Measurements from ENCODE around the gene MCOLN1. TPM values are rescaled to one million over a fixed set of nuclear protein-coding genes. Genes with fewer than 3 reads are reported as not detected.

The MCOLN1 gene
- total RNA-seq, 5 donors from 2014 or later (not counting 1 experiment from before 2014, with no cell fraction given) = 13.0 to 16.7 (median 15.3) TPM

DNA sequence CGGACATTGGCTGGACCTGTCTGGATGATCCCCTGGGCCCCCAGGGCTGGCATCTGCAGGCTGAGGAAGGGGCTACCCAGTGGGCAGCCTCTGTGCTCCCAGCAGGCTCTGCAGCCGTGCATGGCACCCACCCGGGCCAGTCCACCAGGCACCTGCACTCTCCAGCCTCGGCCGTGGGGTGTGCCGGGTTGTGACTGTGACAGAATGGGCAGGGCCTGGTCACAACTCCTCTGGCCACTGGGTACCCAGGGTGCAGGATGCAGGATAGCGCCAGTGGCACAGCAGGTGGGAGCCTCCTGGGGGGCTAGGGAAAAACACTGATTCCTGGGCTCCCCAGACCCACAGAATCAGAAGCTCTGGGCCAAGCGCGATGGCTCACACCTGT is 43.6 kb upstream of the MCOLN1 start:
- DNase-seq (no peak), ATAC-seq (replicated peaks in 1 of 4) (peak in 2 of 4 experiments; percentile 1 to 14)
- Mint-ChIP-seq H3K9me3 (no peaks in the 10 kb centered on the region), H3K4me3 (no peak overlapping the region), H3K27ac (no peak overlapping the region), H3K36me3 (no peaks in the 10 kb centered on the region), H3K27me3 (no peaks in the 10 kb centered on the region), H3K4me1 (peaks cover 8 to 11% (median 9%) of the 10 kb centered on the region in 3 donors)
- H3K27ac ChIP-seq (ENCODE audit: low read length) = no peak overlapping the region
- H3K36me3 ChIP-seq (ENCODE audit: control insufficient read depth in 2 of 2, extremely low read depth in 1 of 2, insufficient read depth in 1 of 2, low read length in 1 of 2) = no peaks in the 10 kb centered on the region
- peaks cover 2 to 11% of the 10 kb centered on the region in 2 experiments for H3K4me1 ChIP-seq (ENCODE audit: control insufficient read depth in 1 of 2, extremely low read depth in 1 of 2, insufficient read depth in 2 of 2, low read length in 2 of 2)
- peaks cover 0 to 13% of the 10 kb centered on the region in 2 experiments for H3K27me3 ChIP-seq (replicated peaks in 1 of 2; ENCODE audit: control insufficient read depth in 2 of 2, extremely low read depth in 1 of 2, insufficient read depth in 2 of 2, low read length in 1 of 2)
- no peak overlapping the region for H3K4me3 ChIP-seq (ENCODE audit: control insufficient read depth in 1 of 2, extremely low read depth in 1 of 2, low read length in 1 of 2)
- CTCF ChIA-PET = no interaction called here
- WGBS (ENCODE audit: insufficient coverage) = 93% methylated on average over 7 of the region's 9 CpGs
- POLR2A ChIA-PET = no interaction called here
- no peaks in the 10 kb centered on the region for H3K9me3 ChIP-seq

DNA sequence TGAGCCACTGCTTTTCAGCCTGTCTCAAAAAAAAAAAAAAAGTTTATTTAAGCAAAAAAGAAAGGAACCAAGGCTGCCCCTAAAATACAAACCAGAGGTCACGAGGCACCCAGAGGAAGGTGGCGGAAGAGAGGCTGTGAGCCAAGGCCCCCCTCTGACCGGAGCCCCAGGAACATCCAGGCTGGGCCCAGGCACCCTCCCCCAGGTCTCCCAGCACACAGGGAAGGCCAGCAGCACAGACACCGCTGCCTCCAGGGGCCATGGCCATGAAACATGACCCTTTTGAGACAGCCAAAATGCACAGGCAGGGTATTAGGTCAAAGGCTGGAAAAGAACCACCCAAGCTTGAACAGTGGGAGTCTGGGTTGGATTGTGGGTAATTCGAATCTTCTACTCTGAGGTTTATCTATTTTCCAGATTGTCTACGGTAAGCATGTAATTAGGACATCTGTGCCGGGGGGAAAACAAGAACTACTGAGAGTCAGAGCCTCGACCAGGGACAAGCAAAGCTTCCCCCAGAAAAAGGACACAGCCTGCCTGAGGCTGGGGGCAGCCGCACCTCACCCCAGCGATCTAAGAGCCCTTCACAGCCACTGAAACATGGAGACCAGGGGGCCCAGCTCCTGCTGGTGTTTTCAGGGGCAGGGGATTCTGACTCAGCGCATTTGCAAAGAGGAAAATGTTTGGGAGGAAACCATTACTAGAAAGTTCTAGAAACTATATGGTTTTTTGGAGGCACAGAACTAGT is 42.0 kb upstream of the MCOLN1 start:
- 71% methylated on average over 4 of the region's 11 CpGs for WGBS (ENCODE audit: insufficient coverage)

DNA sequence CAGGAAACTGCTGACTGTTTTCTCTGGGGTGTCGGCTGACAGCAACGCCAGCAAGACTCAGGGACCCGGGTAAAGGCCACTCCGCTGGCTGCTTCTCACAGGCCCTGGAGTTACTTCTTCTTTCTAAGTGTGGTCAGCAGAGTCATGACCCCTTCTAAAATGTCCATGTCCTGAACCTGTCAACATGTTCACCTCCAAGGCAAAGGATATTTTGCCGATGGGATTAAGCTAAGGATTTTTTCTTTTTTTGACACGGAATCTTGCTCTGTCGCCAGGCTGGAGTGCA is 41.5 kb upstream of the MCOLN1 start:
- Mint-ChIP-seq H3K27ac (no peak overlapping the region), H3K36me3 (no peaks in the 10 kb centered on the region), H3K27me3 (no peaks in the 10 kb centered on the region), H3K9me3 (no peaks in the 10 kb centered on the region), H3K4me1 (peaks cover 8 to 12% (median 9%) of the 10 kb centered on the region in 3 donors), H3K4me3 (no peak overlapping the region)
- DNase-seq (no peak), ATAC-seq (replicated peaks in 1 of 4) (no peak)
- POLR2A ChIA-PET = interaction anchor here in 1 of 2 donors (0.6 kb wide), 1 partner anchor 1202 kb away, joined by 3 read pairs; no protein-coding TSS in a partner anchor
- 67% methylated on average over 4 of the region's 7 CpGs for WGBS (ENCODE audit: insufficient coverage)
- H3K4me3 ChIP-seq (ENCODE audit: control insufficient read depth in 1 of 2, extremely low read depth in 1 of 2, low read length in 1 of 2) = no peak overlapping the region
- peaks cover 2 to 12% of the 10 kb centered on the region in 2 experiments for H3K4me1 ChIP-seq (ENCODE audit: control insufficient read depth in 1 of 2, extremely low read depth in 1 of 2, insufficient read depth in 2 of 2, low read length in 2 of 2)
- peaks cover 0 to 16% of the 10 kb centered on the region in 2 experiments for H3K27me3 ChIP-seq (replicated peaks in 1 of 2; ENCODE audit: control insufficient read depth in 2 of 2, extremely low read depth in 1 of 2, insufficient read depth in 2 of 2, low read length in 1 of 2)
- H3K9me3 ChIP-seq = no peaks in the 10 kb centered on the region
- CTCF ChIA-PET = interaction anchor here in 1 of 2 donors (0.5 kb wide), 1 partner anchor 10 kb away, joined by 5 read pairs; no protein-coding TSS in a partner anchor
- H3K27ac ChIP-seq (ENCODE audit: low read length) = no peak overlapping the region
- no peaks in the 10 kb centered on the region for H3K36me3 ChIP-seq (ENCODE audit: control insufficient read depth in 2 of 2, extremely low read depth in 1 of 2, insufficient read depth in 1 of 2, low read length in 1 of 2)

More for the DNA sequence above, 42.0 kb upstream of the MCOLN1 start:
- Mint-ChIP-seq H3K4me1 (peaks cover 8 to 12% (median 9%) of the 10 kb centered on the region in 3 donors), H3K9me3 (no peaks in the 10 kb centered on the region), H3K4me3 (no peak overlapping the region), H3K27ac (peak overlapping the region; percentile 31 to 39), H3K27me3 (no peaks in the 10 kb centered on the region), H3K36me3 (no peaks in the 10 kb centered on the region)
- Histone ChIP-seq H3K4me1 (ENCODE audit: control insufficient read depth in 1 of 2, extremely low read depth in 1 of 2, insufficient read depth in 2 of 2, low read length in 2 of 2) (peaks cover 2 to 12% of the 10 kb centered on the region in 2 experiments), H3K27me3 (replicated peaks in 1 of 2; ENCODE audit: control insufficient read depth in 2 of 2, extremely low read depth in 1 of 2, insufficient read depth in 2 of 2, low read length in 1 of 2) (peaks cover 0 to 16% of the 10 kb centered on the region in 2 experiments), H3K36me3 (ENCODE audit: control insufficient read depth in 2 of 2, extremely low read depth in 1 of 2, insufficient read depth in 1 of 2, low read length in 1 of 2) (no peaks in the 10 kb centered on the region), H3K9me3 (no peaks in the 10 kb centered on the region), H3K4me3 (ENCODE audit: control insufficient read depth in 1 of 2, extremely low read depth in 1 of 2, low read length in 1 of 2) (no peak overlapping the region), H3K27ac (ENCODE audit: low read length) (no peak overlapping the region)
- no peak for ATAC-seq (replicated peaks in 1 of 4)
- POLR2A ChIA-PET = interaction anchor here in 1 of 2 donors (0.6 kb wide), 1 partner anchor 1201 kb away, joined by 3 read pairs; no protein-coding TSS in a partner anchor
- CTCF ChIA-PET = interaction anchor here in 1 of 2 donors (0.6 kb wide), 1 partner anchor 85 kb away, joined by 4 read pairs; no protein-coding TSS in a partner anchor
- DNase-seq = no peak

DNA sequence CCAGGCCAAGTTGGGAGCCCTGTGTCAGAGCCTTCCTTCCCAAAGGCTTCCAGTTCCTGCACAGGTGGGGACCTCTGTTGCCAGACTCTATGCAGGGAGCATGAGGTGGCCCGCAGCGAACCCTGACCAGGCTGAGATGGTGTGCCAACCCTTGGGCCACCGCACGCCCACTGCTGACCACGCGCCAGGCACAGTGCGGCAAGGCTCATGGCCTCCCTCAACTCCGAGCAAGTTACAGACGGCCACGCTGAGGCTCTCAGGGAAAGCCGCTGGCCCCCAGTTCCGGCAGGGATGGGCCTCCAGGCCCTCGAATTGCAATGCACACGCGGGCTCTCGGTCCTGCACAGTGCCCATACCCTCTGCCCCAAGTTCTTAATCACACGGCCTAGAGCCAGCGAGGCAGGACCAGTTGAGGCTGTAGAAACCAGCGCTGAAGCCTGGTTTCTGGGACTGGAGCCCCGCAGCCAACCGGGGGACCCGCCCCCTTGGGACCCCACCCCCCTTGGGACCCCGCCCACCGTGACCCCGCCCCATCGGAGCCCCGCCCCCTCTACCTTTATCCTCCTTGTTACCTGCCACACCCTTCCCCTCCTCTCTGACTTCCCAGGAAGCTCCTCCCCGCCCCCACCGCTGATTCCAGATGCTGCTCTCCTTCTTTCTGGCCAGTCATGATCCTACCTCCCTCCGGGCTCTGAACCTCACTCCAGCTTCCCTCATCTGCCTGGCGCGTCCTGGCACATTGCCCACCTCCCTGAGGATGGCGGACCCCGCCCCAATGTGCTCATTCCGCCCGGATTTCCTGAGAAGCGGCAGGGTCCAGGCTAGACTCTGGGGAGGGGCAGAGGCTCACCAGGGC is 39.6 kb upstream of the MCOLN1 start:
- peaks cover 8 to 15% (median 9%) of the 10 kb centered on the region in 3 donors for H3K4me1 Mint-ChIP-seq
- CTCF ChIA-PET = no interaction called here
- POLR2A ChIA-PET = no interaction called here
- no peak overlapping the region for H3K4me3 ChIP-seq (ENCODE audit: control insufficient read depth in 1 of 2, extremely low read depth in 1 of 2, low read length in 1 of 2)
- H3K27me3 Mint-ChIP-seq = no peaks in the 10 kb centered on the region
- H3K4me3 Mint-ChIP-seq = no peak overlapping the region
- no peaks in the 10 kb centered on the region for H3K9me3 ChIP-seq
- DNase-seq (no peak), ATAC-seq (replicated peaks in 1 of 4) (peak in 2 of 4 experiments; percentile 22 to 28)
- H3K36me3 Mint-ChIP-seq = no peaks in the 10 kb centered on the region
- H3K4me1 ChIP-seq (ENCODE audit: control insufficient read depth in 1 of 2, extremely low read depth in 1 of 2, insufficient read depth in 2 of 2, low read length in 2 of 2) = peaks cover 2 to 12% of the 10 kb centered on the region in 2 experiments
- no peaks in the 10 kb centered on the region for H3K9me3 Mint-ChIP-seq
- H3K27me3 ChIP-seq (replicated peaks in 1 of 2; ENCODE audit: control insufficient read depth in 2 of 2, extremely low read depth in 1 of 2, insufficient read depth in 2 of 2, low read length in 1 of 2) = peaks cover 0 to 16% of the 10 kb centered on the region in 2 experiments
- 53% methylated on average over 30 of the region's 37 CpGs for WGBS (ENCODE audit: insufficient coverage)
- H3K36me3 ChIP-seq (ENCODE audit: control insufficient read depth in 2 of 2, extremely low read depth in 1 of 2, insufficient read depth in 1 of 2, low read length in 1 of 2) = no peaks in the 10 kb centered on the region
- no peak overlapping the region for H3K27ac Mint-ChIP-seq
- no peak overlapping the region for H3K27ac ChIP-seq (ENCODE audit: low read length)

DNA sequence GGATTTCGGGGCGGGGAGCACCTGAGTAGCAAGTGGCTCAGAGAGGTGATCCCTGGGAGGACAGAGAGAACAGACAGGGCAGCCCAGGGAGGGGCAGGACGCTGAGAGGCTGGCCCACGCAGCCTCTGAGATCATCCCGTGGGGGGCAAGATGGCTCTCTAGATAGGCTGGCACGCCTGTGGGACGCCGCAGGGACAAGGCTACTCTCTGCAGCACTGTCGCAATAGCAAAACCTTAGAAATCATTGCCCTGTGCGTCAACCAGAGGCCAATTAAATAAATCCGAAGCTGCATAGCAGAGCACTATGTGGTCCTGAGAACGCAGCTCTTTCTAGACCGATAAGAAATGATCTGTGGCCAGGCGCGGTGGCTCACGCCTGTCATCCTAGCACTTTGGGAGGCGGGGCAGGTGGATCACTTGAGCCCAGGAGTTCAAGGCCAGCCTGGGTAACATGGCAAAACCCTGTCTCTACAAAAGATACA is 38.7 kb upstream of the MCOLN1 start:
- CTCF ChIA-PET = no interaction called here
- no peak for DNase-seq

DNA sequence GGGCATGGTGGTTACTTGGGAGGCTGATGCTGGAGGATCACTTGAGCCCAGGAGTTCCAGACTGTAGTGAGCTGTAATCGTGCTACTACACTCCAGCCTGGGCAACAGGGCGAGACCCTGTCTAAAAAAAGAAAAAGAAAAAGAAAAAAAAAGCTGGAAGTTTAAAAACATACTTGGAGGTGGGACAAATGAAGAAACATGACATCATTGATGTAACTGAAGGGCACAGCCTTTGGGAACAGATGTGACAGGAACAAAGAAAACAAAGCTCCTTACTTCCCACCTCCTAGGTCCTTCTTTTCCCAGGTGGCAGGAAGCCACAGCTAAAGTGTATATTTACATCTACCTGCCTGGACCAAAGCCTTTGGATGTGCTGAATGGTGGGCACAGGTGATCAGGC is 35.5 kb upstream of the MCOLN1 start:
- 100% methylated on average over 1 of the region's 2 CpGs for WGBS (ENCODE audit: insufficient coverage)
- Mint-ChIP-seq H3K4me1 (peaks cover 16 to 23% (median 18%) of the 10 kb centered on the region in 3 donors), H3K9me3 (no peaks in the 10 kb centered on the region), H3K27ac (no peak overlapping the region), H3K36me3 (no peaks in the 10 kb centered on the region), H3K27me3 (no peaks in the 10 kb centered on the region), H3K4me3 (no peak overlapping the region)
- no peak overlapping the region for H3K27ac ChIP-seq (ENCODE audit: low read length)
- no peaks in the 10 kb centered on the region for H3K9me3 ChIP-seq
- H3K27me3 ChIP-seq (replicated peaks in 1 of 2; ENCODE audit: control insufficient read depth in 2 of 2, extremely low read depth in 1 of 2, insufficient read depth in 2 of 2, low read length in 1 of 2) = peaks cover 0 to 16% of the 10 kb centered on the region in 2 experiments
- H3K4me3 ChIP-seq (ENCODE audit: control insufficient read depth in 1 of 2, extremely low read depth in 1 of 2, low read length in 1 of 2) = no peak overlapping the region
- POLR2A ChIA-PET = interaction anchor here in 1 of 2 donors (0.6 kb wide), 1 partner anchor 30 kb away, joined by 4 read pairs; no protein-coding TSS in a partner anchor
- DNase-seq = no peak
- no peak for ATAC-seq (replicated peaks in 1 of 4)
- CTCF ChIA-PET = no interaction called here
- peaks cover 7 to 27% of the 10 kb centered on the region in 2 experiments for H3K4me1 ChIP-seq (ENCODE audit: control insufficient read depth in 1 of 2, extremely low read depth in 1 of 2, insufficient read depth in 2 of 2, low read length in 2 of 2)
- no peaks in the 10 kb centered on the region for H3K36me3 ChIP-seq (ENCODE audit: control insufficient read depth in 2 of 2, extremely low read depth in 1 of 2, insufficient read depth in 1 of 2, low read length in 1 of 2)

More for the DNA sequence above, 38.7 kb upstream of the MCOLN1 start:
- H3K36me3 Mint-ChIP-seq = no peaks in the 10 kb centered on the region
- no peaks in the 10 kb centered on the region for H3K27me3 Mint-ChIP-seq
- WGBS (ENCODE audit: insufficient coverage) = 93% methylated on average over 17 of the region's 17 CpGs
- no peaks in the 10 kb centered on the region for H3K36me3 ChIP-seq (ENCODE audit: control insufficient read depth in 2 of 2, extremely low read depth in 1 of 2, insufficient read depth in 1 of 2, low read length in 1 of 2)
- ATAC-seq (replicated peaks in 1 of 4) = no peak
- H3K27ac Mint-ChIP-seq = peak overlapping the region in 1 of 2 donors; percentile 25
- H3K4me1 ChIP-seq (ENCODE audit: control insufficient read depth in 1 of 2, extremely low read depth in 1 of 2, insufficient read depth in 2 of 2, low read length in 2 of 2) = peaks cover 2 to 19% of the 10 kb centered on the region in 2 experiments
- no peaks in the 10 kb centered on the region for H3K9me3 Mint-ChIP-seq
- no peak overlapping the region for H3K27ac ChIP-seq (ENCODE audit: low read length)
- H3K27me3 ChIP-seq (replicated peaks in 1 of 2; ENCODE audit: control insufficient read depth in 2 of 2, extremely low read depth in 1 of 2, insufficient read depth in 2 of 2, low read length in 1 of 2) = peaks cover 0 to 16% of the 10 kb centered on the region in 2 experiments
- H3K4me3 ChIP-seq (ENCODE audit: control insufficient read depth in 1 of 2, extremely low read depth in 1 of 2, low read length in 1 of 2) = no peak overlapping the region
- POLR2A ChIA-PET = no interaction called here
- peaks cover 8 to 15% (median 9%) of the 10 kb centered on the region in 3 donors for H3K4me1 Mint-ChIP-seq
- H3K9me3 ChIP-seq = no peaks in the 10 kb centered on the region
- H3K4me3 Mint-ChIP-seq = no peak overlapping the region
